ENCODE data around the gene TRPM2. TPM values are rescaled to one million over a fixed set of nuclear protein-coding genes. Genes with fewer than 3 reads are reported as not detected.

The TRPM2 gene
- total and polyA plus RNA-seq, 2 of the 4 experiments (the other 2 are of a cell fraction): not detected

DNA sequence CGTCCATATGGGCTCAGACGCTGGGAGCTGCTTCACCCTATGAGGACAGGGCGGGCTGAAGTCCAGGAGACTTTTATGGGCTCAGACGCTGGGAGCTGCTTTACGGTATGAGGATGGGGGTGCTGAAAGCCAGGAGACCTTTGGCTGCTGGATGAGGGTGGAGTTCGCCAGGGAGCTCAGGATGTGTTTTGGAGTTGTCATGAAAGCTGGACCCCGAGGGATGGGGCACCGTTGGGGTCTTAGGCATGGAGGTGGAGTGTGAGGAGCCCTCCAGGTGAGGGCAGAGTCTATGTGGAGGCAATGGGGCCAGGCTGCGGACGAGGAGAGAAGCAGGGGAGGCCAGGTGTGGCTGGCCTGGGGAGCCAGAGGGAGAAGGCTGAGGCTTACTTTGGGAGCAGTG lies 27.5 kb downstream of the TRPM2 start:
- no peak overlapping the region for H3K9ac ChIP-seq (ENCODE audit: low read depth, low read length)
- H3K36me3 ChIP-seq (ENCODE audit: control insufficient read depth, insufficient read depth, low read length): no peaks in the 10 kb centered on the region
- no peak for ATAC-seq (ENCODE audit: low read depth)
- intact Hi-C loops (cut with micrococcal nuclease) (no loop called here), dilution Hi-C loops (cut with HindIII; ENCODE audit: low sequenced_read_pairs, unreplicated experiment) (no loop called here), in situ Hi-C loops (cut with MboI; ENCODE audit: low sequenced_read_pairs) (no loop called here)
- peaks cover 13% of the 10 kb centered on the region for H3K9me3 ChIP-seq (ENCODE audit: control insufficient read depth, insufficient read depth, low read length)
- no peaks in the 10 kb centered on the region for H4K20me1 ChIP-seq (ENCODE audit: insufficient read depth, low read length)
- no peak overlapping the region for H3K4me2 ChIP-seq (ENCODE audit: low read depth, low read length)
- POLR2A ChIA-PET (ENCODE audit: unreplicated experiment): no interaction called here
- no peak overlapping the region for H2AK9ac ChIP-seq (replicated peaks; ENCODE audit: low read depth, low read length, poor library complexity)
- no peak for TF ChIP-seq ELK1 (IDR thresholded peaks at IDR 0.05; ENCODE audit: borderline replicate concordance, low read depth, low read length)
- no peak for TF ChIP-seq NFE2L2 (IDR thresholded peaks at IDR 0.05; ENCODE audit: low read depth, low read length)
- no peak for TF ChIP-seq SMC3 (IDR thresholded peaks at IDR 0.05; ENCODE audit: low read depth, low read length)
- no peak for TF ChIP-seq RFX5 (IDR thresholded peaks at IDR 0.05; ENCODE audit: low read depth, low read length)
- TF ChIP-seq CHD1 (IDR thresholded peaks at IDR 0.05; ENCODE audit: low read depth, low read length): no peak
- no peak for TF ChIP-seq MXI1 (IDR thresholded peaks at IDR 0.05; ENCODE audit: borderline replicate concordance, low read depth, low read length)
- TF ChIP-seq POLR2A (IDR thresholded peaks at IDR 0.05; ENCODE audit: low read depth, low read length): no peak
- TF ChIP-seq RCOR1 (IDR thresholded peaks at IDR 0.05; ENCODE audit: insufficient replicate concordance, low read length): no peak
- TF ChIP-seq RAD21 (IDR thresholded peaks at IDR 0.05; ENCODE audit: low read length): no peak
- TF ChIP-seq MAFK (IDR thresholded peaks at IDR 0.05; ENCODE audit: low read depth, low read length): no peak
- no peak for TF ChIP-seq FOS (IDR thresholded peaks at IDR 0.05; ENCODE audit: low read depth, low read length)
- TF ChIP-seq USF2 (IDR thresholded peaks at IDR 0.05; ENCODE audit: low read depth, low read length): no peak
- no peak overlapping the region for H2BK15ac ChIP-seq (ENCODE audit: low read depth, low read length)
- H3K4me1 ChIP-seq (ENCODE audit: control insufficient read depth, insufficient read depth, low read length): no peaks in the 10 kb centered on the region
- H3K23ac ChIP-seq (ENCODE audit: low read depth, low read length): no peak overlapping the region
- DNase-seq: no peak
- no peak overlapping the region for H3K14ac ChIP-seq (replicated peaks; ENCODE audit: low read depth, low read length)
- H3K27ac ChIP-seq (ENCODE audit: insufficient read depth, low read length): no peak overlapping the region
- H2AFZ ChIP-seq (replicated peaks; ENCODE audit: low read length, poor library complexity): no peak overlapping the region
- H3K27me3 ChIP-seq (ENCODE audit: control insufficient read depth, insufficient read depth, low read length): peaks cover 2% of the 10 kb centered on the region
- H3K79me1 ChIP-seq (ENCODE audit: low read depth in 1 of 2, low read length in 2 of 2): no peaks in the 10 kb centered on the region
- no peak overlapping the region for H4K5ac ChIP-seq (ENCODE audit: low read depth, low read length)
- WGBS, 2 experiments (ENCODE audit: extremely low coverage in 2 of 2, insufficient read length in 1 of 2): 40% methylated on average over 6 of the region's 10 CpGs; no CpG with 5 or more reads in 1 of the 2 experiments
- H3K4ac ChIP-seq (ENCODE audit: low read depth, low read length): no peak overlapping the region
- no peak overlapping the region for H3K4me3 ChIP-seq (ENCODE audit: insufficient read depth, low read depth, low read length)
- no TSS peak for BruUV-seq (replicated peaks)
- no peaks in the 10 kb centered on the region for H3K9me1 ChIP-seq (ENCODE audit: insufficient read depth, low read length)
- no peak overlapping the region for H4K91ac ChIP-seq (ENCODE audit: insufficient read depth, low read depth, low read length)
- CTCF ChIA-PET: no interaction called here
- H3K56ac ChIP-seq (ENCODE audit: extremely low read depth, insufficient read depth, low read length): no peak overlapping the region
- H2BK120ac ChIP-seq (ENCODE audit: low read depth, low read length): no peak overlapping the region
- no peak overlapping the region for H2AK5ac ChIP-seq (ENCODE audit: low read depth, low read length)
- no peak overlapping the region for H4K8ac ChIP-seq (ENCODE audit: low read depth in 2 of 2, low read length in 2 of 2)
- no peak overlapping the region for H2BK20ac ChIP-seq (ENCODE audit: low read depth, low read length)
- H3K18ac ChIP-seq (ENCODE audit: low read depth, low read length): no peak overlapping the region
- H2BK5ac ChIP-seq (ENCODE audit: low read depth, low read length, poor library complexity, severe bottlenecking): no peak overlapping the region

All from IMR-90 (cell line).